HepG2 (cell line): ENCODE results near the gene VPS4A. TPM values are rescaled to one million over a fixed set of nuclear protein-coding genes. Genes with fewer than 3 reads are reported as not detected.

Experiments used
- POGK ChIP-seq: sonication (generic); formaldehyde crosslinking; conservative IDR thresholded peaks from 2 replicates; pipeline ENCODE4 v1.8.0; 2022; ENCODE audit warnings: mild to moderate bottlenecking, moderate library complexity, missing genetic modification reagents
- PRPF4 ChIP-seq: fragments of 200-400 bp; formaldehyde crosslinking; IDR thresholded peaks from 2 replicates; pipeline ENCODE4 v1.6.1; 2016; ENCODE audit warnings: low read length, low read depth; ENCODE audit not compliant: poor library complexity, severe bottlenecking
- SMYD3 ChIP-seq: sonication (generic); formaldehyde crosslinking; IDR thresholded peaks from 2 replicates; pipeline ENCODE4 v1.8.1; 2023; ENCODE audit warnings: mild to moderate bottlenecking, missing genetic modification reagents
- TEAD3 ChIP-seq: optimal IDR thresholded peaks from 2 replicates; pipeline ENCODE3; 2016; ENCODE audit warnings: borderline replicate concordance
- ZBTB10 ChIP-seq: sonication (generic); formaldehyde crosslinking; IDR thresholded peaks from 2 replicates; pipeline ENCODE4 v1.4.0; 2020; ENCODE audit warnings: missing genetic modification reagents, borderline replicate concordance
- ZNF251 ChIP-seq: sonication (generic); formaldehyde crosslinking; IDR thresholded peaks from 2 replicates; pipeline ENCODE4 v1.9.0; 2021; ENCODE audit warnings: mild to moderate bottlenecking, missing genetic modification reagents
- ZNF253 ChIP-seq: sonication (generic); formaldehyde crosslinking; IDR thresholded peaks from 2 replicates; pipeline ENCODE4 v1.8.0; 2022; ENCODE audit warnings: mild to moderate bottlenecking, missing genetic modification reagents, borderline replicate concordance
- ZNF264 ChIP-seq: sonication (generic); formaldehyde crosslinking; IDR thresholded peaks from 2 replicates; pipeline ENCODE4 v1.4.0; 2020; ENCODE audit warnings: missing genetic modification reagents
- ZNF292 ChIP-seq: sonication (generic); formaldehyde crosslinking; IDR thresholded peaks from 2 replicates; pipeline ENCODE4 v1.8.1; 2022; ENCODE audit warnings: mild to moderate bottlenecking, low read depth, missing genetic modification reagents, borderline replicate concordance
- ZNF350 ChIP-seq: sonication (generic); formaldehyde crosslinking; IDR thresholded peaks from 2 replicates; pipeline ENCODE4 v1.4.0; 2020; ENCODE audit warnings: mild to moderate bottlenecking, low read depth, missing genetic modification reagents, borderline replicate concordance
- ZNF580 ChIP-seq: IDR thresholded peaks from 2 replicates; pipeline ENCODE4 v1.6.1; 2016; ENCODE audit warnings: low read depth, borderline replicate concordance
- ZNF646 ChIP-seq: sonication (generic); formaldehyde crosslinking; IDR thresholded peaks from 2 replicates; pipeline ENCODE4 v1.9.0; 2021; ENCODE audit warnings: mild to moderate bottlenecking, missing genetic modification reagents
- ZNF704 ChIP-seq: sonication (generic); formaldehyde crosslinking; IDR thresholded peaks from 2 replicates; pipeline ENCODE4 v1.8.1; 2023; ENCODE audit warnings: mild to moderate bottlenecking, inconsistent platforms, moderate library complexity, missing genetic modification reagents, borderline replicate concordance
- ZNF737 ChIP-seq: sonication (generic); formaldehyde crosslinking; IDR thresholded peaks from 2 replicates; pipeline ENCODE4 v1.5.0; 2020; ENCODE audit warnings: missing genetic modification reagents, mild to moderate bottlenecking, borderline replicate concordance
- ZNF777 ChIP-seq: sonication (generic); formaldehyde crosslinking; IDR thresholded peaks from 2 replicates; pipeline ENCODE4 v1.4.0; 2020; ENCODE audit warnings: missing genetic modification reagents
- polyA plus RNA-seq, 8 experiments: library from polyadenylated mRNA; depleted of rRNA in 3 of 8; stranded (reverse) in 7 of 8; unstranded in 1 of 8; fragments of >200 nt; fragmentation: Illumina TruSeq in 4 of 8; extraction: Trizol in 4 of 8; gene quantifications; 2 replicates each; pipeline versions ENCODE4 v1.2.1 to v1.2.3, GENCODE V29; 2011 to 2016; ENCODE audit warnings: low read depth in 4 of 8, missing spikeins in 1 of 8, mixed read lengths in 1 of 8; ENCODE audit not compliant: insufficient read depth in 1 of 8
- total RNA-seq, 5 experiments: library from RNA; depleted of rRNA; stranded (reverse); fragments of >200 nt; fragmentation: Illumina TruSeq; extraction: Trizol; gene quantifications; 2 replicates each; pipeline ENCODE4 v1.2.3, GENCODE V29; 2016; ENCODE audit warnings: low read depth in 1 of 5

VPS4A gene
- total and polyA plus RNA-seq, 2 of the 13 experiments (the other 11 are each of a cell fraction or from before 2014, with no cell fraction given), result 13.2 to 27.9 TPM

GRCh38 chr16:69330286-69331109 lies 19.3 kb downstream of the VPS4A start, which contains the start of gene PDF (continued):
- TF ChIP-seq ZNF646 (CRISPR knock-in tag), result no peak
- peak; percentile 94 for TF ChIP-seq POGK (CRISPR knock-in tag)
- TF ChIP-seq ZNF350 (CRISPR knock-in tag), result peak; percentile 90
- TF ChIP-seq ZNF737 (CRISPR knock-in tag), result no peak
- TF ChIP-seq TEAD3, result peak; percentile 44
- TF ChIP-seq SMYD3, result no peak
- TF ChIP-seq ZNF777 (CRISPR knock-in tag), result peak; percentile 93
- no peak for TF ChIP-seq ZNF292 (CRISPR knock-in tag)
- no peak for TF ChIP-seq ZNF704 (CRISPR knock-in tag)
- peak; percentile 73 for TF ChIP-seq ZNF264 (CRISPR knock-in tag)
- TF ChIP-seq PRPF4, result no peak
- no peak; the same call in 1 of the 2 replicates for TF ChIP-seq ZNF251
- TF ChIP-seq ZBTB10, result no peak
- TF ChIP-seq ZNF253 (CRISPR knock-in tag), result no peak
- 0 out of 2 replicates have a peak, but pooled peaks have one; percentile 87 for TF ChIP-seq ZNF580 (CRISPR knock-in tag)
